SK-N-SH treated with all-trans-retinoic acid at 6 μM for 48 hours (cell line): ENCODE results near the gene KIF26A.

Source experiments
- ATAC-seq: fragments of 200-7000 bp; cut with Tn5 transposase; 3 replicates; pipeline ENCODE4 v1.9.1; 2020; ENCODE audit warnings: mild to moderate bottlenecking, moderate library complexity
- ARNTL ChIP-seq: fragments of 450-650 bp; formaldehyde crosslinking; IDR thresholded peaks from 2 replicates; pipeline ENCODE4 v1.5.0; 2020; ENCODE audit warnings: low read depth, mild to moderate bottlenecking, moderate library complexity, borderline replicate concordance
- BACH2 ChIP-seq: fragments of 250-450 bp; sonication (Bioruptor Pico); IDR thresholded peaks from 2 replicates; pipeline ENCODE4 v1.9.0; 2021; ENCODE audit warnings: mild to moderate bottlenecking, borderline replicate concordance
- CSDC2 ChIP-seq: fragments of 250-450 bp; sonication (Bioruptor Pico); IDR thresholded peaks from 2 replicates; pipeline ENCODE4 v1.5.0; 2020; ENCODE audit warnings: mild to moderate bottlenecking, moderate library complexity
- CSRNP3 ChIP-seq: fragments of 250-450 bp; sonication (Bioruptor Pico); IDR thresholded peaks from 2 replicates; pipeline ENCODE4 v1.5.1; 2021; ENCODE audit warnings: mild to moderate bottlenecking, moderate library complexity
- ESRRG ChIP-seq: fragments of 250-450 bp; sonication (Bioruptor Pico); IDR thresholded peaks from 2 replicates; pipeline ENCODE4 v1.6.1; 2021; ENCODE audit warnings: mild to moderate bottlenecking
- GLIS3 ChIP-seq: fragments of 250-450 bp; sonication (Bioruptor Pico); IDR thresholded peaks from 2 replicates; pipeline ENCODE4 v1.5.0; 2020; ENCODE audit warnings: mild to moderate bottlenecking, moderate library complexity
- ISL1 ChIP-seq: fragments of 250-450 bp; sonication (Bioruptor Pico); IDR thresholded peaks from 2 replicates; pipeline ENCODE4 v2.1.2; 2022; ENCODE audit warnings: mild to moderate bottlenecking, moderate library complexity
- OSR1 ChIP-seq: fragments of 250-450 bp; sonication (Bioruptor Pico); IDR thresholded peaks from 2 replicates; pipeline ENCODE4 v1.8.0; 2022; ENCODE audit warnings: moderate library complexity, mild to moderate bottlenecking, inconsistent platforms
- PATZ1 ChIP-seq: fragments of 250-450 bp; sonication (Bioruptor Pico); IDR thresholded peaks from 2 replicates; pipeline ENCODE4 v1.8.0; 2020; ENCODE audit warnings: mild to moderate bottlenecking, moderate library complexity, borderline replicate concordance
- RARB ChIP-seq: fragments of 250-450 bp; sonication (Bioruptor Pico); IDR thresholded peaks from 2 replicates; pipeline ENCODE4 v1.8.0; 2021; ENCODE audit warnings: mild to moderate bottlenecking, moderate library complexity
- SNAI2 ChIP-seq: fragments of 250-450 bp; sonication (Bioruptor Pico); IDR thresholded peaks from 2 replicates; pipeline ENCODE4 v1.5.0; 2020; ENCODE audit warnings: mild to moderate bottlenecking, moderate library complexity
- TCF4 ChIP-seq: fragments of 250-450 bp; sonication (Bioruptor Pico); IDR thresholded peaks from 2 replicates; pipeline ENCODE4 v1.8.0; 2021; ENCODE audit warnings: mild to moderate bottlenecking, moderate library complexity, borderline replicate concordance
- TOX ChIP-seq: fragments of 250-450 bp; sonication (Bioruptor Pico); IDR thresholded peaks from 2 replicates; pipeline ENCODE4 v1.8.0; 2021; ENCODE audit warnings: mild to moderate bottlenecking, moderate library complexity, borderline replicate concordance
- TSHZ2 ChIP-seq: fragments of 250-450 bp; sonication (Bioruptor Pico); IDR thresholded peaks from 2 replicates; pipeline ENCODE4 v1.5.0; 2020; ENCODE audit warnings: mild to moderate bottlenecking, moderate library complexity
- ZC3H10 ChIP-seq: fragments of 250-450 bp; sonication (Bioruptor Pico); IDR thresholded peaks from 2 replicates; pipeline ENCODE4 v1.5.1; 2021; ENCODE audit warnings: mild to moderate bottlenecking, moderate library complexity
- ZFP3 ChIP-seq: fragments of 250-450 bp; sonication (Bioruptor Pico); IDR thresholded peaks from 2 replicates; pipeline ENCODE4 v1.5.0; 2020; ENCODE audit warnings: mild to moderate bottlenecking, moderate library complexity
- ZFP30 ChIP-seq: fragments of 450-650 bp; formaldehyde crosslinking; IDR thresholded peaks from 2 replicates; pipeline ENCODE4 v1.5.0; 2022; ENCODE audit warnings: mild to moderate bottlenecking, moderate library complexity
- ZNF565 ChIP-seq: fragments of 450-650 bp; formaldehyde crosslinking; conservative IDR thresholded peaks from 2 replicates; pipeline ENCODE4 v1.5.0; 2020; ENCODE audit warnings: low read depth, mild to moderate bottlenecking, moderate library complexity
- ZNF70 ChIP-seq: fragments of 450-650 bp; formaldehyde crosslinking; IDR thresholded peaks from 2 replicates; pipeline ENCODE4 v1.5.0; 2020; ENCODE audit warnings: mild to moderate bottlenecking, moderate library complexity
- ZNF8 ChIP-seq: fragments of 450-650 bp; formaldehyde crosslinking; IDR thresholded peaks from 2 replicates; pipeline ENCODE4 v1.5.0; 2020; ENCODE audit warnings: mild to moderate bottlenecking, moderate library complexity
- TF ChIP-seq, protein P1 (sequence below): fragments of 250-450 bp; sonication (Bioruptor Pico); IDR thresholded peaks from 2 replicates; pipeline ENCODE4 v1.5.1; 2020; ENCODE audit warnings: low read depth, mild to moderate bottlenecking, moderate library complexity

Gene KIF26A

GRCh38 chr14:104112609-104113571, 25.5 kb upstream of the KIF26A start:
- no peak for ATAC-seq
- no peak for TF ChIP-seq ISL1
- no peak for TF ChIP-seq ZC3H10 (CRISPR knock-in tag)
- no peak for TF ChIP-seq ESRRG
- TF ChIP-seq ARNTL (CRISPR knock-in tag), result no peak
- no peak for TF ChIP-seq TOX (CRISPR knock-in tag)
- no peak for TF ChIP-seq CSRNP3 (CRISPR knock-in tag)
- TF ChIP-seq PATZ1, result no peak
- TF ChIP-seq ZFP3, result no peak
- no peak for TF ChIP-seq ZNF8 (CRISPR knock-in tag)
- TF ChIP-seq ZNF70, result no peak
- no peak for TF ChIP-seq CSDC2
- TF ChIP-seq RARB (CRISPR knock-in tag), result no peak
- TF ChIP-seq GLIS3 (CRISPR knock-in tag), result no peak
- TF ChIP-seq SNAI2, result no peak
- TF ChIP-seq TCF4 (CRISPR knock-in tag), result no peak

DNA sequence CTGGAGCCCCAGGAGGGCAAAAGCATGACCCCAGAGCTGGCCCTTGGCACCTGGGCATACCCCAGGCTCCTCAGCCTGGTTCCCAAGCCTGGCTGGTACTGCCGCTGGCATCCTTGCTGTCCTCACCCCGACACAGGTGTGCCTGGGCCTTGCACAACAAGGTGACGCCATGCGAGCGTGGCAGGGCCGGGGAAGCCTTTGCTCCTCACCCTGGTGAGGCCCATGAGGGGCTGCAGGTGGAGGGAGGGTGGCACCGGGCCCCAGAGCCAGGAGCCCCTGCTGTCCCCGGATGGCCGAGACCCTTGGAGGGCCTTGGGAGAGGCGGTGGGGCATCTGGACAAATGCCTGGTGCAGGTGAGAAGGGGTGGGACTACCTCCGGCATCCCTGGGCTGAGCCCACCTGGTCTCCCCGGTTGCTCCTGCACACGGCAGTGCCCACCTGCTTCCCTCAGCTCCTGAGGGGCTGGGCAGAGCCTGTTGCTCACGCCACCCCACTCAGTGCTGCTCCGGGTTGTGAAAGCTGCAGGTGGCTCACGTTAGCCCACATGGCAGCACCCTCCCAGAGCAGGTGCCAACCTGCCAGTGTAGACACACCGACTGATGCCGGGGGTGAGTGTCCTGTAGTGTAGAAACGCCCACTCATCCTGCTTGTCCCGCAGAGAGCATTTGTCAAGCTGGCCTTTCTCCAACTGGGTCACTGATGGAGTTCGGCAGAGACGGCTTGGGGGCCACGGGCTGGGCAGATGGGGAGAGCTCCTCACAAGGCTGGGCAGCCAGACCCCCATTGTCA, 24.6 kb upstream of the KIF26A start:
- TF ChIP-seq, protein P1, sequence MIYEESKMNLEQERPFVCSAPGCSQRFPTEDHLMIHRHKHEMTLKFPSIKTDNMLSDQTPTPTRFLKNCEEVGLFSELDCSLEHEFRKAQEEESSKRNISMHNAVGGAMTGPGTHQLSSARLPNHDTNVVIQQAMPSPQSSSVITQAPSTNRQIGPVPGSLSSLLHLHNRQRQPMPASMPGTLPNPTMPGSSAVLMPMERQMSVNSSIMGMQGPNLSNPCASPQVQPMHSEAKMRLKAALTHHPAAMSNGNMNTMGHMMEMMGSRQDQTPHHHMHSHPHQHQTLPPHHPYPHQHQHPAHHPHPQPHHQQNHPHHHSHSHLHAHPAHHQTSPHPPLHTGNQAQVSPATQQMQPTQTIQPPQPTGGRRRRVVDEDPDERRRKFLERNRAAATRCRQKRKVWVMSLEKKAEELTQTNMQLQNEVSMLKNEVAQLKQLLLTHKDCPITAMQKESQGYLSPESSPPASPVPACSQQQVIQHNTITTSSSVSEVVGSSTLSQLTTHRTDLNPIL (CRISPR knock-in tag), result no peak
- TF ChIP-seq BACH2 (no peak), ZNF8 (CRISPR knock-in tag) (no peak), OSR1 (no peak), ZFP3 (no peak), ZC3H10 (CRISPR knock-in tag) (no peak)
- no peak for ATAC-seq

DNA sequence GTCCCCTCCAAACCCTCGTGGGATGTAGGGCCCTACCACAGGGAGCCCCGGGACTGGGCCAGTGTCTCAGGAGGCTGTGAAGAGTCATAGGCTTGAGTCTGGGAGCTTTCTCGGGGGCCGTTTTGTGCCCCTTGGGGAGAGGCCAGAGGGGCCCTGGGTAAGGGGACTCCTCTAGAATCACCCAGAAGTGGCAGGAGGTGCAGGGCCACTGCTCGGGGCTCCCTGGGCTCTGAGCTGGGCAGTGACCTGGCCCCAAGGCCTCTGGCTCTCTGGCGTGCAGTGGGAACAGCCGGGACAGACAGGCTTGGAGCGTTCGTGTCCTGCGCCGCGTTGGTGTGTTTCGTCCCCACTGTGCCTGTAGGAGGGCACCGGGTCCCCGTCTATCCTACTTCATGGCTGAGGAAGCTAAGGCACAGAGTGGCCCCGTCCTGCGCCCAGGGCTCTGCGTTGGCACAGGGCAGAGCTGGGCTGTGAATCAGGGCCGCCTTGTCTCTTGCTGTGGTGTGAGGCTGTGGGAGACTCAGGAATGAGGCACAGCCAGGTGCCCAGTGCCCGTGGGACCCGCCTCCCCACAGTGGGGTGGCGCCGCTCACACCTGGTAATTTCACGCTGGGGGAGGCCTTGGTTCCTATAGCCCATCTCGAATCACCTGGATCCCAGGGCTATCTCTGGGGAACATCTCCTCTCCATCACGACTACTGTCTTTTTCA, 23.8 kb upstream of the KIF26A start:
- no peak for ATAC-seq
- TF ChIP-seq ZFP30 (CRISPR knock-in tag), result no peak
- TF ChIP-seq ESRRG, result no peak
- TF ChIP-seq OSR1, result no peak
- no peak for TF ChIP-seq GLIS3 (CRISPR knock-in tag)
- no peak for TF ChIP-seq TCF4 (CRISPR knock-in tag)
- no peak for TF ChIP-seq ISL1
- TF ChIP-seq SNAI2, result no peak
- no peak for TF ChIP-seq ZNF565 (CRISPR knock-in tag)
- no peak for TF ChIP-seq BACH2
- no peak for TF ChIP-seq RARB (CRISPR knock-in tag)
- TF ChIP-seq ZFP3, result no peak
- no peak for TF ChIP-seq TOX (CRISPR knock-in tag)
- TF ChIP-seq TSHZ2 (CRISPR knock-in tag), result no peak
- no peak for TF ChIP-seq ZC3H10 (CRISPR knock-in tag)
- TF ChIP-seq ZNF8 (CRISPR knock-in tag), result no peak
- no peak for TF ChIP-seq CSDC2
- TF ChIP-seq ARNTL (CRISPR knock-in tag), result no peak
- TF ChIP-seq, protein P1 (CRISPR knock-in tag), result no peak
- TF ChIP-seq ZNF70, result no peak
